HEK293T (cell line): ENCODE measurements around the gene PLA2G15.

Experiments
- ARNT ChIP-seq: fragments of 450-650 bp; IDR thresholded peaks from 2 replicates; pipeline ENCODE4 v1.6.1; 2017; ENCODE audit warnings: mild to moderate bottlenecking
- BHLHE40 ChIP-seq: fragments of 450-650 bp; IDR thresholded peaks from 2 replicates; pipeline ENCODE4 v1.6.1; 2016; ENCODE audit warnings: mild to moderate bottlenecking, moderate library complexity, borderline replicate concordance
- CTBP1 ChIP-seq: fragments of 450-650 bp; IDR thresholded peaks from 2 replicates; pipeline ENCODE4 v1.6.1; 2016; ENCODE audit warnings: borderline replicate concordance
- ELF4 ChIP-seq: fragments of 450-650 bp; IDR thresholded peaks from 2 replicates; pipeline ENCODE4 v1.6.1; 2017; ENCODE audit warnings: antibody characterized with exemption
- FOXK2 ChIP-seq: fragments of 450-650 bp; IDR thresholded peaks from 2 replicates; pipeline ENCODE4 v1.6.1; 2016; ENCODE audit warnings: mild to moderate bottlenecking
- FOXM1 ChIP-seq: fragments of 450-650 bp; IDR thresholded peaks from 2 replicates; pipeline ENCODE4 v1.6.1; 2017; ENCODE audit warnings: mild to moderate bottlenecking, borderline replicate concordance
- HDGF ChIP-seq: fragments of 450-650 bp; IDR thresholded peaks from 2 replicates; pipeline ENCODE4 v1.6.1; 2017; ENCODE audit warnings: antibody characterized with exemption, borderline replicate concordance
- NFRKB ChIP-seq: fragments of 450-650 bp; IDR thresholded peaks from 2 replicates; pipeline ENCODE4 v1.6.1; 2016; ENCODE audit warnings: mild to moderate bottlenecking, moderate library complexity
- SP1 ChIP-seq: fragments of 450-650 bp; IDR thresholded peaks from 2 replicates; pipeline ENCODE4 v1.6.1; 2017
- SUZ12 ChIP-seq: fragments of 450-650 bp; IDR thresholded peaks from 2 replicates; pipeline ENCODE4 v1.6.1; 2016; ENCODE audit warnings: mild to moderate bottlenecking
- ZNF384 ChIP-seq: fragments of 450-650 bp; IDR thresholded peaks from 2 replicates; pipeline ENCODE4 v1.6.1; 2016
- TF ChIP-seq, protein P1 (sequence below): fragments of 450-650 bp; IDR thresholded peaks from 2 replicates; pipeline ENCODE4 v1.6.1; 2016

DNA sequence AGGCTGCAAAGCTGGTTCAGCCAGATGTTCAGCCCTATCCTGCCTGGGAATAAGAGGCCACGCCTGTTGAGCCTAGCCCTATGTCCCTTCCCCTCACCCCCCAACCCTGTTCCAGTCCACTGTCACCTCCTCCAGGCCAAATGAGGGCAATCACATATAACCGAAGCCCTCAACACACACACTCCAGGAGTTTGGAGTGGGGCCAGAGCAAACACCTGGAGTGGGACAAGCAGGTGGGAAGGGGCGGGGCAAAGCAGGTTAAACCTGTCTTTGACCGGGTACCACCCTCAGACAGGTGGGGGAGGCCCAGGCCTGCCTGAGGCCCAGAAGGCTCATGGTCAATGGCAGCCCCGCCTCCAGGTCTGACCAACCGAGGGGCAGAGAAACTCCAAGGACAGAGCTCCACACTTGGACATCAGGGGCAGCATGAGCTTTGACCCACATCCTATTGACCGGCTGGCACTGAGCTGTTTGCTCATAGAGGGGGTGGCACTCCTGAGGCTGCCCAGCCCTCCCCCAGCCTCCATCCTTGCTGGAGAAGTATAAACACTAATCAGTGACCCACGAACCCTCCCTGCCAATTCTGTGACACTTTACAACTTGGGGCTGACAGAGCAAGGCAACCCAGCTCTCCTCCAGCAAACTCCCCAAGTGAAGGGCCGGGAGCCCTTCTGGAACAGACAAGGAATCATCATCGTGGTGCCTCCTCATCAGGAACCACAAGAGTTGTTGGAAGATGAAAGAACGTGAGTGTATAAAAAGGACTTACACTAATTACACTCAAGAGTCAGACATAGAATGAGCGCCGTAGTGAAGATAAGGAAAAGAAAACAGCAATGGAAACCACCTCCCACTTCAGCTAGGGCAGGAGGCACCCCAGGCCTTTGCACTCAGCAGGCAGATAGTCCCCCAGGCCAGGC lies 10.7 kb upstream of the PLA2G15 start:
- TF ChIP-seq ARNT (no peak), HDGF (no peak), SP1 (no peak), NFRKB (no peak), FOXK2 (no peak), SUZ12 (no peak), FOXM1 (no peak), ELF4 (no peak), CTBP1 (no peak), ZNF384 (no peak), BHLHE40 (no peak)
- TF ChIP-seq, protein P1, sequence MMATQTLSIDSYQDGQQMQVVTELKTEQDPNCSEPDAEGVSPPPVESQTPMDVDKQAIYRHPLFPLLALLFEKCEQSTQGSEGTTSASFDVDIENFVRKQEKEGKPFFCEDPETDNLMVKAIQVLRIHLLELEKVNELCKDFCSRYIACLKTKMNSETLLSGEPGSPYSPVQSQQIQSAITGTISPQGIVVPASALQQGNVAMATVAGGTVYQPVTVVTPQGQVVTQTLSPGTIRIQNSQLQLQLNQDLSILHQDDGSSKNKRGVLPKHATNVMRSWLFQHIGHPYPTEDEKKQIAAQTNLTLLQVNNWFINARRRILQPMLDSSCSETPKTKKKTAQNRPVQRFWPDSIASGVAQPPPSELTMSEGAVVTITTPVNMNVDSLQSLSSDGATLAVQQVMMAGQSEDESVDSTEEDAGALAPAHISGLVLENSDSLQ, result no peak
